HG03342 (cell line): ENCODE results near the gene SIPA1.

ENCODE experiments used
- ATAC-seq: cut with Tn5 transposase; IDR thresholded peaks from one replicate; pipeline ENCODE4 v1.9.1; 2021; ENCODE audit warnings: mild to moderate bottlenecking, moderate library complexity; ENCODE audit not compliant: unreplicated experiment

Gene SIPA1

DNA sequence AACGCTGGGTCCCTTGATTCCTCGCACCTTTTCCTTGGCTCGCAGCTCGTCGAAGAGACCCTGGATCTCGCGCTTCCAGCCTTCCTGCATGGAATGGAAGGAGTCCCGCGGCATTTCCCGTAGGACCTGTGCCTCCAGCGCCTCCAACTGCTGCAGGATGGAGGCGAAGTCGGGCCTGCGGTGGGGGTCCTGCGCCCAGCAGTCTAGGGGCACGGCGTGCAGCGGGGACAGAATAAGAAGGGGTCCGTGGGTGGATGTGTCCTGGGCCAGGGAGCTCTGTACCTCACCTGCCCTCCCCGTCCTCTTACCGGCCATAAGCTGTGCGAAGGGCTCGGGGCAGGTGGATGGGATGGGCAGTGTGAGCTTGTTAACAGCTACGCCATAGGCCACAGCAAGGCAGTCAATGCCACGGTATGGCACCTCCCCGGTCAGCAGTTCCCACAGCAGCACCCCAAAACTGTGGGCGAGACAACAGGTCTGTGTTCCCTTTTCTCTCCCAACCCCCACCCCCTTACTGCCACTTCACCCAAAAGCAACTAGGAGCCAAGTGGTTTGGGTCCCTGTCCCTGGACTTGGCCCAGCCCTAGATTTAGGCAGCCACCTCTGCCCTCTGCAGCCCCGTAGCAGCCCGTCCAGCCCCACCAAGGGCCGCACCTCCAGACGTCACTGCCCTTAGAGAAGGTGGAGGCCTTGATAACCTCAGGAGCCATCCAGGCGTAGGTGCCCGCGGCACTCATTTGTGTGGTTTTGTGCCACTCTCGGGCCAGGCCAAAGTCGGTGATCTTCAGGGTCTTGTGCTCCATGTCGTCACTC is 30.1 kb upstream of the SIPA1 start:
- no peak for ATAC-seq

GRCh38 chr11:65609229-65609628 is 28.7 kb upstream of the SIPA1 start:
- ATAC-seq: no peak

- no peak for ATAC-seq
These were observed 28.2 kb upstream of the SIPA1 start for GRCh38 chr11:65609665-65610064.

- ATAC-seq: no peak
These were observed 27.5 kb upstream of the SIPA1 start for GRCh38 chr11:65610404-65610803.

DNA sequence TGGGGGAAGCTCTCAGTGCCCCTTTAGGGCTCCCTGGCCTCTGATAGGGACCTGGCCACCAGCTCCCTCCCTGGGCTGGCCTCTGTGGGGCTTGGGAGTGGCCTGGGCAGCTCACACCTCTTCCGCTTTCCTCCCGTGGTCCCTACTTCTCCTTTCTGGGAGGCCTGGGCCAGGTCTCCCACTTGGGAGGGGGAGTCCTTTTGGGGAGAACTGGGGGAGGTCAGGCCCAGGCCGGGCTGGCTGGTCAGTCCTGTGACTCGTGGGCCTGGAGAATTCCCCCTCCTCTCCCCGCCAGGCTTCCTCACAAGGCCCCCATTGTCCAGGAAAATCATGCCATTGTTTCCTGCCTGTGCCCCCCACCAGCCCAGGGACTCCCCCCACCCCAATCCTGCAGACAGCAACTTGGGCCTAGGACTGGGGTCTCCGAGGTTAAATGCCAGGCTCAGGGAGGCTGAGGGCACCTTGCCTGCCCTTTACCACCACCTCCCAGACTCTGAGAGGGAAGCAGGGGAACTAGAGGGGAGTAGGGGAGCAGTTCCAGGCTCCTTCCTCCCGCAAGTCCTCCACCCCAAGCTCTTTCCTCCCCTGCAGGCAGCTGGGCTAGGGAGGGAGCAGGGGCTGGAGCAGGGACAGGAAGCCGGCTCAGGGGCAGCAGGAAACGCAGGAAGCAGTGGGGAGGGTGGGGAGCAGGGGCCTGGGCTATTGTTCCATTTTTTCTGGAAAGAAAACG is 26.7 kb upstream of the SIPA1 start:
- no peak for ATAC-seq

GRCh38 chr11:65611758-65612603 is 25.9 kb upstream of the SIPA1 start:
- no peak for ATAC-seq

DNA sequence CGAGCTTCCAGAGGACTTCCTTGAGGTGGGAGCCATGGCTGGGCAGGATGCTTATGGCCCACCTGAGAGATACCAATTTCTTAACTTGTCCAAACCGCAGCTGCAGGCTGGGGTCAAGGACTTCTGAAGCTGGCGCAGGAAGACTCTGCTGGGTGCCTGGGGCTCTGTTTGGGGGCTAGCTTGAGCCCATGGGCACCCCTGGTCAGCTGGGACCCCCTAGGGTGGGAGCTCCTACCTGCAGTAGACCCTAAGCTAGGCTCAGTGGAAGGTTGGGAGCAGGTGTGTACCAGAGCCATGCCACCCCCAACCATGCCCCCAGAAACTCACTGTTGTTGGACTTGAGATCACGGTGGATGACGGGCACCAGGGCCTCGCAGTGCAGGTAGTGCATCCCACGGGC is 25.2 kb upstream of the SIPA1 start:
- ATAC-seq: no peak

DNA sequence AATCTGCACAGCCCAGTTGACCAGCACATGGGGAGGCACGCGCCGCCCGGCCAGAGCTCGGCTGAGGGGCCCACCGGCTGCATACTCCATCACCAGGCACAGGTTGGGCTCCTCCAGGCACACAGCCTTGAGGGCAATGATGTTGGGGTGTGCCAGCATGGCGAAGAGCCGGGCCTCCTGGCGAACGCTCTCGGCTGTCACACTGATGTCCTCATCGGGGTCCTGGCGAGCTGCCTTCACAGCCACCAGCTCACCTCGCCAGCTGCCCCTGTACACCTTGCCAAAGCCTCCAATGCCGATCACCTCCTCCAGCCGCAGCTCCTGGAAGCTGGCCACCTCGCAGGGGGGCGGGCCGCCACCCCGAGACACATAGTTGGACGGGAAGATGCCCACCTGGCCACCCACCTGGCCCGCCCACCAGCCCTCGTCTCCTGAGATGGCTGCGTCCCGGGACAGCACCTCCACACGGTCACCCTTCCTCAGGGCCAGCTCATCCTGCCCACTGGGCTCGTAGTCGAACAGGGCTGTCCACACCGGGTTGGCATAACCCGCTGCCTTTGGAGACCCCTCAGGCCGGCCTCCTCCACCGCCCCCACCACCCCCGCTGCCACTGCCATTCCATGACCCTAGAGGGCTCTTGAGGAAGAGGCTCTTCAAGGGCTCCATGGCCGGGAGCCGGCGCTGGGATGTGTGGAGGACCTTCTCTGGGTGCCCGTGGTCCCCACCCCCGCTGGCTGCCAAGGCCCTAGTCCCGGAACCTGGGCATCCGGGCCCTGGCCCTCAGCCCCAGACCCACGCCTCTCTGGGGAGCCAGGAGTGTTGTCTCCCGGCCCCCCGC is 24.6 kb upstream of the SIPA1 start:
- ATAC-seq: no peak

GRCh38 chr11:65615229-65615949 is 22.5 kb upstream of the SIPA1 start, which contains the start of gene PCNX3:
TSS of gene PCNX3 (plus strand) at chr11:65615776. CDS start at chr11:65616312, 536 bp downstream.
- ATAC-seq: peak; percentile 74

DNA sequence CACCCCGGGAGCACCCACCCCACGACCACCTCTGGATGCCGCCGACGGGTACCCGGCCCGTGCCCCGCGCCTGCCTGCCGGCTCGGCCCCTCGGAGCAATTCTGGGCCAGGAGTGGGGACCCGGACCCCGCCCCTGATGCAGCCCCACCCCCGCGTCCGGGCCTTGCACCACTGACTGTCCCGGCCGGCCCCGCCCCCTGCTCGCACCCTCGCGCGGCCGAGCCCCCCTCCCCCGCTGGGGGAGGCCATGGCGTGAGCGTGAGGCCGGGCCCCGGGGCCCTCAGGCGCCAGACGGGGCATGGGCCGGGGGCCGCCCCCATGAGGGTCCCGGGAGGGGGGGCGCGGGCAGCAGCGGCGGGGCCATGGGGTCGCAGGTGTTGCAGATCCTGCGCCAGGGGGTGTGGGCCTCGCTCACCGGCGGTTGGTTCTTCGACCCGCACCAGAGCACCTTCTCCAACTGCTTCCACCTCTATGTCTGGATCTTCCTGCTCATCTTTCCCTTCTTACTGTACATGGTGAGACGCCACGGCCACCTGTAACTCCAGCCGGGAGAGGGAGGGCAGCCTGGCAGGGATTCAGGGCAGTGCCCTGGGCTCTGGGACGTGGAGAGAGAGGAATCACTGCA is 21.8 kb upstream of the SIPA1 start:
- peak; percentile 7 for ATAC-seq

DNA sequence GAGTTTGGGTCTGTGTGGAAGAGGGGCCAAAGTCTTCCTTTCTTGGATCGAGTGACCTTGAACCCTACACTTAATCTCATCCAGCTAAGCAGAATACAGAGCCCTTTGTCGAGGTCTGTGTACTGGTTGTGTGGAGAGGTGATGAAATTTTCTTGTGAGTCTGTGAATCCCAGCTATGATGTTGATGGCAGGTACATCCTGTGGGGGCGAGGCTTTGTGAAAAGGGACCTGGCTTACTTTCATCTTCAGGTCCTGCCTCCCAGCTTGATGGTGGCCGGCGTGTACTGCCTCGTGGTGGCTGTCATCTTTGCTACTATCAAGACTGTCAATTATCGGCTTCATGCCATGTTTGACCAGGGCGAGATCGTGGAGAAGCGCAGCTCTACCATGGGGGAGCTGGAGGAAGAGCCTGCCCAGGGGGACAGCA is 21.3 kb upstream of the SIPA1 start:
- no peak for ATAC-seq

DNA sequence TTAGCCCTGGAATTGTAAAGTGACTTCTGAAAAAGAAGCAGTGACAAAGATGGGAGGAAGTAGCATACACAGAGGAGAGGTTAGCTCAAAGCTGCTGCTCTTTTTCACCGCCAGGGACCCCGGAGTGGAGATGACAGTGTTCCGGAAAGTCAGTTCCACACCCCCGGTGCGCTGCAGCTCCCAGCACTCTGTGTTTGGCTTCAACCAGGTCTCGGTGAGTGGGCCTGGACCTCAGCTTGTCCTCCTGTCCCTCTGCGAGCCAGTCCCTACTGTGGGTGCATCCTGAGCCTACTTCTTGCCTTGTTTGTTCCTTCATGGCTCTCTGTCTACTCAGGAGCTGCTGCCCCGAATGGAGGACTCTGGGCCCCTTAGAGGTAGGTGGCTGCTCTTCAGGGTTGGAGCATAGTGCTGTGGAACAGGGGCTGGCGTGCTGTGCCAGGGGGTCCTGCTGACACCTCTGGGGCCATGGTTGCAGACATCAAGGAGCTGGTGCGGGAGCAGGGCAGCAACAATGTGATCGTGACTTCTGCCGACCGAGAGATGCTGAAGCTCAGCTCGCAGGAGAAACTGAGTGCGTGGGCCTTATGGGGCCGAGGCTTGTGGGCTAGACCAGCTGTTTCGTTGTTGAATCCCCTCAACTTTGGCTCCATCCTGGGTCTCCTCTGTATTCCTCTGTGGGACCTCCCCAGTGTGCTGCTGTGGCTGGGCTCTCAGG is 20.6 kb upstream of the SIPA1 start:
- ATAC-seq: no peak

- no peak for ATAC-seq
These were observed 19.7 kb upstream of the SIPA1 start for GRCh38 chr11:65617990-65618751.

- no peak for ATAC-seq
These were observed 19.1 kb upstream of the SIPA1 start for GRCh38 chr11:65618763-65619162.

DNA sequence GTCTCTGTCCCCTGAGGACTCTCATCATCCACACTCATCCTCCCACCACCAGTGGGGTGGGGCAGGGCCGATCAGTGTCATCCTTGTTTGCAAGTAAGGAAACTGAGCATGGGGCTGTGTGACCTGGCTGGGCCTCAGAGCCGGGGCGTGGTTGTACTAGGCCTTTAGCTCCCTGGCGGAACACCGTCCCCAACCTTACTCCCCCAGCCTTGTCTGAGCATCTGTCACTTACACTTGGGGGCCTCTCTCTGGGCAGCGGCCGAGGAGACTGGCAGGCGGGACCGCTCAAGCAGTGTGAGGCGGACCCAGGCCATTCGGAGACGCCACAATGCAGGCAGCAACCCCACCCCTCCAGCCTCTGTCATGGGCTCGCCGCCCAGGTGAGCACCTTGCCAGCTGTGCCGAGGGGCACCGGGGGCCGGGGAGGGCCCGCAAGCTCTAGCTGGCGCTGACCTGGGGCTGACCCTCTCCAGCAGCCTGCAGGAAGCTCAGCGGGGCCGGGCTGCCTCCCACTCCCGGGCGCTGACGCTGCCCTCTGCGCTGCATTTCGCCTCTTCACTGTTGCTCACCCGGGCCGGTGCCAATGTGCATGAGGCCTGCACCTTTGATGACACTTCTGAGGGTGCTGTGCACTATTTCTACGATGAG is 18.5 kb upstream of the SIPA1 start:
- ATAC-seq: no peak

- no peak for ATAC-seq
These were observed 17.2 kb upstream of the SIPA1 start for GRCh38 chr11:65620666-65621065.

GRCh38 chr11:65621460-65621859 is 16.4 kb upstream of the SIPA1 start:
- no peak for ATAC-seq
